Head of caudate nucleus (tissue), 42 donors: Measurements from ENCODE around the gene PCCA.

Source experiments
- DNase-seq, 42 donors: peaks; one replicate each; pipeline versions ENCODE4 v3.0.0 to v3.0.0-alpha.2; 2020 to 2021; ENCODE audit warnings: mixed read lengths in 7 of 42
- intact Hi-C: fragments of 100-400 bp; cut with DNase I; formaldehyde crosslinking; loops from one replicate; pipeline ENCODE4 v1.15.0; 2022

PCCA gene

DNA sequence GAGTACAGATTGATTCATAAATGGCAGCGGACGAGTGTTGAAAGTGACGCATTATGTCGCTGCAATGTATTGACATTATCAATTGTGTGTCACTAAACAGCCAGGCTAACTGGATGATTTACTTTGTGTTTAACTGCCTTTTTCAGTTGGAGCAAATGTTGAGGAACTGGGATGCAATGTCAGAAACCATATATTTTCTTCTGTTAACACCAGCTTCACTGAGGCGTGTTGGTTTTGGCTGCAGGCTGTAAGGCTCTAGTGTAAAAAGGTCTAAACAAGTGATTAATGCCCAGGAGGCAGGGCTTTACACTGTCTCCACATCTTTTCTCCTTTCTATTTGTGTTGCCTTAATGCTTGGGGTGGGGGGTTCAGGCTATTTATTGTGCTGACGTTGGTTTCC, 419.6 kb downstream of the PCCA start:
- no peak for DNase-seq
- intact Hi-C loops: no loop called here

DNA sequence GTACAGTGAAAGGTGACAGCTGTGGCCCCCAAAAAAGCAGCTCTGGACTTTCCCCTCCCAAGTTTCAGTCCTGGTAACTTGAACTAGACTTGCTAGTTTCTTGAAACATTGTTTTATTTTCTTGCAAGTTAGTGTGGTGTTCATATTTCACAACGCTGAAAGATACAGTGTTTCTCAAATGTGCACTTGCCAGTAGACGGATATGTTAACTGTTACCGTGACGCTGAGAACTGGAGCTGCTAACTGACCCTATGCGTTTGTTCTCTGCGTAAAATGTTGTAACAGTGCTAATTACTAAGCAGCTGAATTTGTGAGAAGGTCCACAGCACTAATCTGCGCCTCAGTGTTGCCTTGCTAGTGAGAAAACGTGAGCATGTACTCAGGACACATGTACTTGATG, 420.1 kb downstream of the PCCA start:
- no peak for DNase-seq
- intact Hi-C loops: no loop called here

DNA sequence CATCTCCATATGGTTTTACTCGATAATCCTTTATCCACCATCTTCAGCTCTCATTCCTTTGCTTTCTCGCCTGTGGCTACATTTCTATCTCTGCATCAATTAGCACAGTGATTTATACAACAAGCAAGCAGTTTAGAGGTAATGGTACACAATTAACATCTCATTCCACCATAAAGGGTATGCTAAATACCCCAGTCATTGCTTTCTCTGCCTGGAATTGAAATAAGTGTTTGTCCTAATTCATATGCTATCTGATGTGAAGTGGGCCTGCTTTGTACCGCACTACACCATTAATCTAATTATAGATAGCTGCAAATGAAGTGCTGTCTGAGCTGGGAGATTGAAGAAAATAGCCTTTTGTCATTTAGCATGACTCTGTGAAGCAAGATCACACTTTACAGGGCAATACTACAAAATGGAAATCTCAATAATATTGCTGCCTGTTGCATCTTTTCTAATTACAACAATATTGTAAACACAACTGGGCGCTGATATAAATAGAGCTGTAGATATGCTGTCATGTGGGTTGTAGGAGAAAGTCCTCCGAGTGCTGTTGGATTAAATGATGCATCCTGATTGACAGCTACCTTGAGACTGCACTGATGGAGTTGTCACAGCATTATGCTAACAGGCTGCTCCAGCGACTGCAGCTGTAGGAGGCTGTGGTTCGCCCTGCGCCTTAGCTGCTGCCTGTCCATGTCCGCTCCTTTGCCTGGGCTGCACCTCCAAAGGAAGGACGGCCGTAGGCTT, 421.5 kb downstream of the PCCA start:
- intact Hi-C loops: no loop called here
- no peak for DNase-seq

DNA sequence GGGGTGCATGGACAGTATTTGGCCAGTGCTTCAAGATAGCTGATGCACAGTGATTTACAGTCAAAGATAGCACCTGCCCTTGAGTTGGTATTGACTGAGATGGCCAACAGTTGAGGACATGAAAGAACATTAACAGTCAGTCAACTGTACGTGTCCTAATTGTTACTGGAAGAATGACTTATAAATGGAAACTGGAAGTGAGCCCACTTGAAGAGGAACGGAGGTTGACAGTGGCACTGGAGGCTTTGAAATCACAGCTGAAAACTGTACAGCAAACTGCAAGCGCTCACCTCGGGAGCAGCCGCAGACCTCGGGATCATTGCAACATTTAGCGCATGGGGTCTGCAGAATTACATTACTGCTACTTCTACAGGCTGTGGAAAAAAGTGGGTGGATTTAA, 422.6 kb downstream of the PCCA start:
- DNase-seq: peak in 1 of 42 donors; percentile 32
- intact Hi-C loops: no loop called here

DNA sequence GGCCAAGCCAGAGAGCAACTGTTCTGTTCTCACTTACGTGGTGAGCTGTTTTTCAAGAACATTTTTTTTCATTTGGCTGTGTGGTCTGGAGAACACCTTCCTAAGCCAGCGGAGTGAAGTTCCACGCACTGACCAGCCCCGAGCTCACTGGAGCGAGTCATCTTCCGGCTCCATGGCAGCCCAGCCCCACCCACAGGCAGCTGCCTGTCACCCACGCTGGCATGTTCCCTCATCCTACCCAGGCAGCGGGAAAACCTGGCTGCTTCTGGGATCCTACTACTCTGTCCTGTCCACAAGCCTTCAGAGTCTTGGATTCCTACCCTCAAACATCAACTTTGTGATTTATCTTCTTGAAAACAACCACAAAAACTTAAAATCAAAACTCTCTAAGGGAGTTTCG, 423.5 kb downstream of the PCCA start:
- DNase-seq: no peak
- intact Hi-C loops: no loop called here

DNA sequence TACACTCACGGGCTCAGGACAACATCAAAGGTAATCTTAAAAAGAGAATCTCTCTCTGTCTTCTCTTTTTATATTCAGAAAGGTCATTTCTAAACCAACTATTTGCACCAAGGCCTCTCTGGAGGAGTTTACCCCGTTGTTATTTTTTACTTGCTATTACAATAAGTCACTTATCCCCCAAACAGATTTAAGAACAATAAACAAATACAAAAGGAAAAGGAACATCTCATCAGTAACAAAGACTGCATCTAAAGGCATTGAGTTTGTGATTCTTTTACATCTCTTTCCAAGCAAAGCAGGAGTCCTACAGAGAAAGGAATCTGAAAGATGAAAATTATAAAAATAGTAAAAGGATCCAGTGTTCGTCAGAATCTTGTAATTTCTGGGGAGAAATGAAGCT, 424.3 kb downstream of the PCCA start:
- no peak for DNase-seq
- intact Hi-C loops: no loop called here

DNA sequence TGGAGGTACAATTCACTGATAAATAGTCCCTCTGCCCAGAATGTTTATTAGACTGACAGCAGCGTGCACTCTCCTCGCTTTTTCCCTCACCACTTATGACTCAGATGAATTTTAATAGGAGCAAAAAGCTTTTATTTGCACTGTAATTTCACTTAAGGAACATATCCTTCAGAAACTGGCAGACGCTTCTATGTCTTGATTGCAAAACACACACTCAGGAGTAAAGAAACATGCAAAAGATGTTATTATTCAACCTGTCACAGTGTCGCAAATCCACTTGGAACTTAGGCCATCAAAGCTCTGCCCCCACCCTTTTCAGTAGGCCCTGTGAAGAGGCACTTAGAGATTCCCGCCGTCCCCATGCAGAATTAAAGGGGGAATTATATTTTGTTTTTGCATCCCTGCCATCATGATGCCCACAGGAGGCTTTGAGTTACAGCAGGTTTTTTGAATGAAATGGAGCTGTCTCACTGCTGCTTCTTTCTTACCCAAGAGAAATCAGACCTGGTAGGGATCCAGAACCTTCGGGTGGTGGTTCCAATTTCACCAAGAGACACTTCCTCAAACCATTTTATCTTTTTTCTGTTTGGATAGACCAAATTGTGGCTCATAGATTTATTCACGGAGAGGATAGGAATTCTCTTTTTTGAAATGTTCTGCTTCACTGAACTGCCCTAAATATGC, 425.2 kb downstream of the PCCA start:
- intact Hi-C loops: no loop called here
- DNase-seq: peak in 1 of 42 donors; percentile 15

DNA sequence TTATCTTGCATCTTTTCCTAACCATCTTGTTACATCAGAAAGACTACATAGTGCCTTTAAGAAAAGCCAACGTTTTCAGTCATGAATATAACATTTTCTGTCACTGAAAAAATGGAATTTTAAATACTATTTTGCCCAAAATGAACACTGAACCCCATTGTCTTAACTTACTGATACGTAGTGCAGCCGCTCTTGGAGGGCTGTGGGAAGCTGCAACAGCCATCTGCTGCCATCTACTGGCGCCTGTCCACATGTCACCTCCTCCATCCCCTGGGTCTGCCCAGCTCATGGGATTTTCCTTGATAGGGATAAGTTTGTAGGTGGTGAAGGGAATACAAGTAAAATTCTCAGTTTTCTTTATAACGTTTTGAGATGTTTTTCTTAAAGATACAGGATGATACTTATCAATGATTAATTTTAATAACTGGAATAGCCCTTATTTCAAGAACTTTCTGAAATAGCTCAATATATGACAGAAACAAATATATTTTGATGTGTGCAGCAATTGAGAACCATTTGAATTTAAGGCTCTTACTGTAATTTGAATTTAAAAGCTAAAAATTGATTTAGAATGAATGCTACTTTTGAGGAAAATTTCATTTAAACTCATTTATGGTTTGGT, 426.0 kb downstream of the PCCA start:
- intact Hi-C loops: loop anchor here (5.0 kb wide), 1 partner anchor 858 kb away; no protein-coding TSS in a partner anchor
- DNase-seq: peak; percentile 73 to 94 (median 88)

DNA sequence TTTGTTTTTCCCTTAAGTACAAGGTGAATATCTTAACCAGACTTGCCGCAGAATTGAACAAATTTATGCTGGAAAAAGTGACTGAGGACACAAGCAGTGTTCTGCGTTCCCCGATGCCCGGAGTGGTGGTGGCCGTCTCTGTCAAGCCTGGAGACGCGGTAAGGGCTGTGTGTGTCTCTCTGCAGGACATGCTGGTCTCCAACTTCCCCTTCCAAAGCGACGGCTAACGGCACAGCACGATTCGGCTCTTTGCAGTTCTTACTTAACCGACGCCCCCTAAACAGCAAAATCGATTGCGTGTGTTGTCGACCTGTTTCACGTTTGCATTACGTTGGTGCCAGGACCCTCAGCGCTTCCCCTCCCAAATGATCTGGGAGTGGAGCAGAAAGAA, 426.5 kb downstream of the PCCA start:
- intact Hi-C loops: loop anchor here (5.0 kb wide), 1 partner anchor 858 kb away; no protein-coding TSS in a partner anchor
- DNase-seq: no peak

DNA sequence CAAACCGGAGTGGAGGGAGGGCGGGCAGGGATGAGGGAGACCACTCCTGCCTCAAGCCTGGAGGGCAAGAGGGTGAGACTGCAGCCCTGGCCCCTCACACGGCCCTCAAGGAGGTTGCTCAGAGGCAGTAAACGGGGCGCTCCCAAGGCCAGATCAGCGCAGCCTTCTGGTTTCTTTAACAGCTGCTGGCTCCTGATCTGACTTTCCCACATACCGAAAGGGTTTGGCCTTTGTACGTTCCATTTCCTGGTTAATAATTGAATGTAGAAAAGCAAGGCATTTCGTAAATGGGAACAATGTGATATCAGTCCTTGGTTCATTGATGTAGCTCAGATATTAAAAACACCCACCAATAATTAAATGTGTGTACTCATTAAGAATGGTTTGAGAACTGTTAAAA, 428.2 kb downstream of the PCCA start:
- no peak for DNase-seq
- intact Hi-C loops: loop anchor here (5.0 kb wide), 1 partner anchor 860 kb away; no protein-coding TSS in a partner anchor

DNA sequence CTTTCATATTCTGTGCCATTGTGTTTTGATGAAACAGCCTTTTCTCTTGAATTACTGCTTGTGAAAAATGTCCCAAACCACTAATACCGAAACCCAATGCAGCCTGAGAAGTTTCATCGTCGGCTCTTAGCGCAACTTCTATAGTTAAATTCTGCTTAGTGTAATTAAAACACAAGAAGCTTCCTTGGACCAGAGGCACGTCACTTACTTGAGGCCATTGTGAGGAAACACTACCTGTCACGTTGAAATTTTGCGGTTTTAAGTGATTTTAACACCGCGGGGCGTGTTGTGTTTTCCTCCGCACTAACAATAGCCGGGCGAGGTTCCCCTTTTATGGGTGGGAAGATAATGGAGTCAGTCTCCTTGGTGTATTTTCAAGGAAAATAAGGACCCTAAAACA, 428.8 kb downstream of the PCCA start:
- DNase-seq: no peak
- intact Hi-C loops: loop anchor here (5.0 kb wide), 1 partner anchor 860 kb away; no protein-coding TSS in a partner anchor

DNA sequence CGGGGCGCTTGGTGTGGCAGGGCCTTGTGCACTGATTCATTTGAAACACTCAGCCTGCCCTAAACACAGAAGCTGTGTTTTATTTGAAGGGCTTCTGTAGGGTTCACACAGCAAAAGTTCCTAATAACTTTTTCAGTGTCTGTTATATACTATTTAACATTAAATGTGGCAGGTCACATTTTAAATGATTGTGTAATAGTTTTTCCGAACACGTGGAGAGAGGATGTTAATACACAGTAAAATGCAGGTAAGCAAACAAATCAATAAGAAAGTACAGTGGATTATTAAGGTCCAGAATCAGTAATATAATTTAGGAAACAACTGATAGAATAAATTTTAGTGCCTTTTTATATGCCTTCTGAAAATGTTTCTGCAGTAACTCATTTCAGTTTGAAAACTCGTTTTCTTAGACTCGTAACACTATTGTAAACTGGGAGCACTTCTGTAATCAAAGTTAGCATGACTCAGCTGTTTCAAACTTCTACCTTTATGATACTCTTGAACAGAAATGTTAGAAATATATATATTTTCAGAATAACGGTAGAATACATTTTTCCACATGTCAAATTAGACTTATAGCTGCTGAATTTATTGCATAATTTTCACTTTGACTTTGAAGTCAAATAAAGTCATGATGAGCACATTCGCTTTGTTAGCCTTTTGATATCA, 429.6 kb downstream of the PCCA start:
- no peak for DNase-seq
- intact Hi-C loops: loop anchor here (5.0 kb wide), 1 partner anchor 861 kb away; no protein-coding TSS in a partner anchor

DNA sequence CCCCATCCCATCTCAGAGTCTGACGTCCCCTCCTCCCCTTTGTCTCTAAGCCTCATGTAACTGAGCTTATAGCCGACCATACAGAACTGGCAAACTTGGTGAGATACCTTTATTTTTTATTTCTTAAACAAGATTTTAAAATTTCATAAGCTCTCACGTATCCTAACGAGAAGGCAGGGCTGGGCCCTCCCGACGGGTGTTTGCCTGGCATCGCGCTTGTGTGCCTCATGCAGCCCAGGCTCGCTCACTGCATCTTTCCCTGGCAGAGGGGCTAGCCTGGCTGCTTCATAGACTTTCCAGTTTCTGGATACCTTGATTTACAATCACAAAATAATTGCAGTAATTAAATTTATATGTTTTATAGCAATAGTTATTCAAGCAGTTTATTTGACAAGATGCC, 430.7 kb downstream of the PCCA start:
- DNase-seq: no peak
- intact Hi-C loops: loop anchor here (5.0 kb wide), 1 partner anchor 862 kb away; no protein-coding TSS in a partner anchor

DNA sequence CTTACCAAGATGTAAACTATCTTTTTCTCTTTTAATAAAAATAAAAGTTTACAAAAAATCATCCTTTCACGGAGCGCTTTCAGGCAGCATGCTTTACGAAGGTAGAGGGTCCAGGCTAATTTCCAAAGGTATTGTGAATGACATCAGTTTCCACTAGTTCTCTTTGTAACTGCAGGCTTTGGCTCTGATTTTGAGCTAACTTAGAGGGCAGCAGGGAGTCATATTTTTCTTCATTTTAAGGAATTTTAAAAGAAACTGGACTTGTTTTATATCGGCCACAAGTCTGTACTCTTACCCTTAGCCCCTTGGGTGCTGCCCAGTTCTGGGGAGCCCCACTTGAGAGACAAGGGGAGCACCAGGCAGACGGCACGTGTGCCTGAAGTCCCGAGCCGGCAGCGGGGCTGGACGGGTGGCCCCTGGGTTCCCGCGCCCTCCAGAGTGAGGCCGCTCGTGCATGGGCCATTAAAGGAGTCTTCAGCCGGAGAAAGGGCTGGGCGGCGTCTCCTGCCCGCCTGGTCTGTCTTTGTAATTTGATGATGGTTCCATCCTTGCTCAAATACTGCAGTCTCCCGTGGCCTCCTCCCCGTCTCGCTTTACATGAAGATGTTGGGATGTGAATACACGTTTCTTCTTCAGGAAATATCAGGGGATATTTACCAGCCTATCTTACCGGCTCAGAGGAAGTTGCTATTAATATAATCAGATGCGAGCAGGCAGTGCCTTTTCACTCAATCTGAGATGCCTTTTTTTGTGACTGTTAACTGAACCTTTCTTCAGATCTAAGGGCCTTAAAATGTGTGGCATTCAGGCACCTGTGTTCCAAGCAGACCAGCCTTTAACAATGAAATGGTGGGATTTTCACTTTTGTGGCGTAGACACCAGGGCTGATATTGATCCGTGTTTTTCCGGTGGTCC, 432.3 kb downstream of the PCCA start:
- intact Hi-C loops: no loop called here
- DNase-seq: no peak

DNA sequence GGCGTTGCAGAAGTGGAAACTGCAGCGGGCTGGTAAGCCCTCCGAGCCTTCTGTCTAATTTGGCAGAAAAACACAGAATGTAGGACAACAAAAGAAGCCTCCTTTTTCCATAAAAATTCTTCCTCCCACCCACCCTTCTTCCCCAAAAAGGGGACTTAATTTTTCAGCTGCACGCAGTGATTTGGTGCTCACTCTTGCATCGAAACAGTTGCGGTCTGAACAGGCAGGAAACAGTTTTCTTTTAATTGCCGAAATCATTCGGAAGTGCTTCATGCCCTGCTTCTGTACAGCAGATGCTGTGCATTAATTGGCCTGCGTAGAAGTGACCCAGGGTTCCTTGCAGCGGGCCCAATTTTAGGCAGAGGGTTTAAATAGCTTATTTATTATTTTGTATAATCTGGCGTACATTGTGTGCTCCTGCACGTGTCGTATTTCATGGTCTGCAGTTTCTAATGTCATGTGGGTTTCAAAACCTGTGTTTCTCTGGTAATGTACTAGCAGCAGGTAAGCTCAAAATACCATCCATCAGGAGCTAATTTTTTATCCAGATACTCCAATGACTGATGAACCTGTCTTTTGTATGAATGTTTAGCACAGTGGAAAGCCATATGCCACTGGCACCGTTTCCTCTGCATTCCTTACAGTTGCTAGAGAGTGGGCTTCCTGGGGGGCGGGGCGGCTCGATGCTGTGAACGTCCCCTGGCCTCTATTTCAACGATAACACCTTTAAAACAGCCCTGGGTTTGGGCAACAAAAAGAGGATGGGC, 433.1 kb downstream of the PCCA start:
- intact Hi-C loops: no loop called here

DNA sequence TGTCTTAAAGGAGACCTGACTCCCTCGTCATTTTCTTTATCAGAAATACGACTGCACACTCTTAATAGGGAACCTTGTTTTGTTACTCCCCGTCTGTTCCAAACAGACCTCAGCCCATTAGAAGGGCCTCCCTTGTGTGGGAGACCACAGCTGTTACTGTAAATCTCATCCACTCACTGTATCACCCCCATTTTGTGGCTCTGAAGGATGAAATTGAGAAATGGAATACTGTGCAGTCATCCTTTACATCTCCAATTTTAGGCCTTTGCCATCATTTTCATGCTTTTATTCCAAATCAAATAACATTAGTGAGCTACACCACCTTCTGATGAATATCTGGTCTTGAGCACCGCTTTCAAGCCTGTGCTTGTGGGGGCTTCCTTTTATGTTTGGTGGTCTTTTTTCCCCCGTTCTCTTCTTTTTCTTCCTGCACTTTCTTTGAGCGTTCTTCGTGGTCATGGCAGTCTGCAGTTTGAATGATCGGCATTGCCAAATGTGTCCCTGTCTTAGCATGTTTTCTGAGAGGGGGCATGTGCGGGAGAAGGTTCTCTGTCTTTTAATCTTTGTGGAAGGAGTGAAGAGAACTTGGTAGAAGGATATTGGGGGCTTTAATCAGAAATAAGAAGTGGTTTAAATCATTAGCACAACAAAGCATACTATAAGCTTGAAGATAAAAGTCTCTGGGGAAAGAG, 433.9 kb downstream of the PCCA start:
- no peak for DNase-seq
- intact Hi-C loops: no loop called here

More for the DNA sequence above, 433.1 kb downstream of the PCCA start:
- DNase-seq: no peak

DNA sequence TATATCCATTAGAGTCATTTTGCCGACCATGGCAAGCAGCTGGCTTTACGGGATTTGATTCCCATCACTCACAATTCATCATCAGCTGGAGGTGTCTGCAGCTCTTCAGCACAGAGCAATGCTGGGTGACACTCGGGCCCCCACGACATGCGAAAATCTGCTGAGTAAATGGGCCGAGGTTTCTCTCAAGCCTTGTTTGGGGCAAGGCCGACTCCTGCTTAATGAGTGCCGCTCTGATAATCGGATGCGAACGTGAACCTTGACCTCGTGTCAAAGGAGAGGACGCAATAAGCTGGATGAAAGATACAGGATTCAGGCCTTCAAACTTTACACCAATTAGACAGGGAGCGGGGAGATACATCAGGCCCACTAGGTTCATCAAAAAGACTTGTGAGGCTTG, 434.5 kb downstream of the PCCA start:
- DNase-seq: no peak
- intact Hi-C loops: no loop called here
